Subcutaneous adipose tissue (tissue), 4 donors: ENCODE measurements around the gene NEBL. TPM values are rescaled to one million over a fixed set of nuclear protein-coding genes. Genes with fewer than 3 reads are reported as not detected.

Experiments
- CTCF ChIP-seq: fragments of 450-650 bp; IDR thresholded peaks from one replicate; pipeline ENCODE4 v1.5.1; 2016; ENCODE audit warnings: low read depth, mild to moderate bottlenecking, control low read depth, antibody characterized with exemption, moderate library complexity
- total RNA-seq, 4 donors: library from RNA; depleted of rRNA; stranded (reverse); fragments of >200 nt; gene quantifications; one replicate each; pipeline ENCODE4 v1.1.0, GENCODE V29; 2016

NEBL gene
- total RNA-seq, 4 donors from 2014 or later = 1.8 to 5.9 (median 3.8) TPM

DNA sequence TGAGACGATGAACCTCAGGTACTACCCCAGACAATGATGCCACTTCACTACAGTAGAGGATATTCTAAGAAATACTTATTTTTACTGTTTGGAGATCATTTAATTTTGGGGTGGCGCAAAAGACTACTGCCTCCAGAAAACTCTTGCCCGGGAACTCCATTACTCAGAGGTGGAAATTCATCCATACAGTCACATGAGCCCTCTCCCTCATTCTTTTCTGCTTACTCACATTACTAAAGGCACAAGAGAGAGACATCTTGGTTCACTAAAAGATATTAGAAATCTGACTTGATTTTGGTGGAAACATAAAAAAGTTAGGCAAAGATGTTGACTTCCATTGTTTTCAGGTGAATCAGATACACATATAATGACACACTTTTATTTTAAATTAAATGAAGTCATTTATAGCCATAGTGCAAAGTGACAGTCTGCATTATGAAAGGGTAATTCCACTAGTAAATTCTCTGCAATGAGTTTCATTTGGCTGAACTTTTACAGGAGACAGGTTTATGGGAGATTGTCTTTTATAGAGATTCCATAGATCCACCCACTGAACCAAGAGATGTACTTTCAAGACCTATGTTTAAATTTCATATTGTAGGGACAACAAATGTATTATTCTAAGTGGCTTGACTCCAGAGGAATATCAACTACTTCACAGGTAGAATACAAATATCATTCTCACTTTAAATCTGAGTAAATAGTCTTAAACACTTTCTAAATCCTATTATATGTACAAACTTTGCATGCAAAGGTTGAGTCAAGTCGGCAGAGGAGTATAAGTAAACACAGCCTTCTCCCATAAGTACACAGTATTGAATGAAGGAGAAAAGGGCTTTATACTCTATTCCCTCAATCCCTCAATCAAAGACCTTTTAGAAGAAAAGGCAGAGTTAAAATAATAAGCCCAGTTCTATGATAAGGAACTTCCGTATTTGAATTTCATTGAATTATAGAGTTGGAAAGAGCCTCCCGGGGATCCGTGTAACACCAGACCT lies 18.8 kb downstream of the NEBL start:
- TF ChIP-seq CTCF = no peak

GRCh38 chr10:20877554-20877953 lies 19.6 kb downstream of the NEBL start:
- no peak for TF ChIP-seq CTCF

DNA sequence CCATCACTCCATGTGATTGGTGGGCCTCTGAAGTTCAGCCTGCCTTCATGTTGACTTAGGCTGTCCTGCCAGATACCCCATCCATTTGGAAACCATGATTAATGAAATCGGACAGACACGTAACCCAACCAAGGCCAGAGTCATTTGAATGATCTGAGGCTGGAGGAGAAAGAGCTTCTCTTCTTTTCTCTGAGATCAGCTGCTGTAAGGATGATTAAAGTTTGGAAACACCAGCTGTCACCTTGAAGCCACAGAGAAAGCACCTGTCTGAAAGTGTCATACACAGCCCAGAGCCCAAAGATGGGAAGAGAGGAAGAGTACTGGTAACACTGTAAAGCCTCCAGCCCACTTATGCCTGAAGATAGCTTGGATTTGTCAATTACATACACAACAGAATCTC lies 22.9 kb downstream of the NEBL start:
- TF ChIP-seq CTCF = no peak

DNA sequence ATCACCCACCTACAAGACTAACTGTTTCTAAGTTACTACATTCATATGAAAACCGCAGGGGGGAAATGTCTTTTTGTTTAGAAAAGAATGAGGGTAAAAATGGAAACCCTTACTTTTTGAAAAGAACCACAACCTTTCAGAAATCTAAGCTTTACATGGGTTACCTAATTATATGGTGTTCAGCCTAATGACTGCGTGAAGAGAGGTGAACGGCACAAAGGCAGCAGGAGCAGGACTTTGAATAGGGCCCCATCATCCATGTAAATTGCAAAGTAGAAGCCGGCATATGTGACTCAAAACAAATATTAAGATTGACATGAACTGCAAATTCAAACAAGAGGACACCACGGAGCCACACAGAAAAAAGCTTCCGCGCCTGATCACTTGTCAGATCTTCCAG lies 25.1 kb downstream of the NEBL start:
- TF ChIP-seq CTCF = no peak

GRCh38 chr10:20870834-20871233 lies 26.3 kb downstream of the NEBL start:
- no peak for TF ChIP-seq CTCF

DNA sequence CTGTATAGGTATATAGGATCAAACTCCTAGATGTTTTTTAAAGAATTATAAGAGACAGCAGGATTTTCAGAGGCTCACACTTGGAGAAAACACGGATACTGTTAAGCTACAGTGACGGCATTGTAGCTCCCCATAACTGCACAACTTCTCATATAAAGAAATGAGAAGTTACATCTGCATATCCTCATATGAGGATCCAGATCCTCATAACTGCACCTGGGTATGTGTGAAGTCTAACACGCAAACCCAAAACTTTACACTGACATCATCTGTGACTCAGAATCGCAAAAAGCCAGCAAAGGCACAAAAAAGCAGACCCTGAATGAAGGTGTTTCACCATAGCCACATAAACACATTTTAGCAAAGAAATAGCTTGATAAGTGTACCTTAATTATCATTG lies 34.1 kb downstream of the NEBL start:
- no peak for TF ChIP-seq CTCF

DNA sequence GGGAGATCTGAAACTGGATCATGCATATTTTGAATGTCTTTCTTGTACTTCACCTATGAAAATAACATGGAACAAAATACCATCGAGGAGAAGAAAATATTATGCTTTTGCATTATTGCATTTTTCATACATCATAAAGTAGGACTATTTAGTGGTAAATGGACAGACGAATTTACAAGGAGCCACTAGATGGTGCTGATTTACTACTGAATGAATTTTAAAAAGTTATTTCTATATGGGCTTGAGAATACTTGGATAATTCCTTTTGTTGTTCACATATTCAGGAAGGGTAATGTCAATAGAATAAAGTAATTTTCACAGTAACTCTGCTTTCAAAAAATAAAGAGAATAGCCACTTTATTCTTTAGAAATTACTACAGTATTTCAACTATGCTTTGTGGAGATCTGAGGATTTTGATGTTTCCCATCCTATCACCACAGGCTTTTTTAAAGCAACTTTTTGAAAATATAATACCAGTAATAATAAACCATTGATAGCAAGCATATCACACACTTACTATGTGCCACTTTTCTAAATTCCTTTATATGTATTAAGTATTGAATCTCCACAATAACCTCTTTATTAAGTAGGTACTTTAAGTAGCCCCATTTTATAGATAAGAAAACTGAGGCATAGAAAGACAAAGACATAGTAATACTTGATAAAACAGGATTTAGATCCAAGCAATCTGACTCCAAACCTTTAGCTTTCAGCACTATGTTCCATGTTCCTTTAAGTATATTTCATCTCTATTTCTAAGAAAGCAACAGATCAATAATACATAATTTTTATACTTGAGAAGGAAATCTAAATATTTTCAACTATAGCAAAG lies 38.6 kb downstream of the NEBL start:
- no peak for TF ChIP-seq CTCF
